Measurements from ENCODE around the gene ARHGAP22.

Gene ARHGAP22

GRCh38 chr10:48474765-48475365 is 130.0 kb downstream of the ARHGAP22 start:
- DNase-seq: no peak

- DNase-seq: no peak
Measured at GRCh38 chr10:48473704-48474103, 131.2 kb downstream of the ARHGAP22 start.

GRCh38 chr10:48472501-48473069 is 132.3 kb downstream of the ARHGAP22 start:
- DNase-seq: no peak

- DNase-seq: no peak
Measured at GRCh38 chr10:48470893-48471805, 133.7 kb downstream of the ARHGAP22 start.

GRCh38 chr10:48470115-48470892 is 134.6 kb downstream of the ARHGAP22 start:
- DNase-seq: no peak

GRCh38 chr10:48469516-48470020 is 135.3 kb downstream of the ARHGAP22 start:
- DNase-seq: no peak

GRCh38 chr10:48468866-48469511 is 135.9 kb downstream of the ARHGAP22 start:
- DNase-seq: no peak

GRCh38 chr10:48468130-48468790 is 136.6 kb downstream of the ARHGAP22 start:
- no peak for DNase-seq

- no peak for DNase-seq
Measured at GRCh38 chr10:48467669-48468068, 137.2 kb downstream of the ARHGAP22 start.

- DNase-seq: no peak
Measured at GRCh38 chr10:48466611-48467240, 138.1 kb downstream of the ARHGAP22 start.

GRCh38 chr10:48465860-48466521 is 138.9 kb downstream of the ARHGAP22 start:
- no peak for DNase-seq

GRCh38 chr10:48464871-48465736 is 139.8 kb downstream of the ARHGAP22 start:
- DNase-seq: no peak

- no peak for DNase-seq
Measured at GRCh38 chr10:48464121-48464870, 140.6 kb downstream of the ARHGAP22 start.

GRCh38 chr10:48463318-48464003 is 141.4 kb downstream of the ARHGAP22 start:
- no peak for DNase-seq

GRCh38 chr10:48462482-48463020 is 142.3 kb downstream of the ARHGAP22 start:
- DNase-seq: no peak

GRCh38 chr10:48461623-48462481 is 143.0 kb downstream of the ARHGAP22 start:
- no peak for DNase-seq

- DNase-seq: no peak
Measured at GRCh38 chr10:48460182-48460581, 144.7 kb downstream of the ARHGAP22 start.

Measured in SHP77 treated with DMSO at 0.1 percent for 48 hours (cell line).